Measurements from ENCODE around the gene MBTPS1. TPM values are rescaled to one million over a fixed set of nuclear protein-coding genes. Genes with fewer than 3 reads are reported as not detected.

The MBTPS1 gene
- total and polyA plus RNA-seq, 9 of the 15 experiments (the other 6 are each of a cell fraction or from before 2014, with no cell fraction given), result 2.8 to 57.6 (median 43.8) TPM

GRCh38 chr16:84115919-84116719 is 623 bp downstream of the MBTPS1 start (continued):
- TF ChIP-seq CEBPZ (IDR thresholded peaks at IDR 0.05; ENCODE audit: borderline replicate concordance, low read depth, low read length) (no peak), ID3 (CRISPR knock-in tag; IDR thresholded peaks at IDR 0.05) (no peak), ID3 (tag; IDR thresholded peaks at IDR 0.05) (0 out of 2 replicates have a peak, but pooled peaks have one; percentile 16), THRB (CRISPR knock-in tag; conservative IDR thresholded peaks at IDR 0.05) (0 out of 2 replicates have a peak, but pooled peaks have one; percentile 60), MTA2 (IDR thresholded peaks at IDR 0.05; ENCODE audit: low read depth) (0 out of 2 replicates have a peak, but pooled peaks have one; percentile 38), CHD1 (IDR thresholded peaks at IDR 0.05; ENCODE audit: low read length) (peak; percentile 23), POLR2AphosphoS5 (IDR thresholded peaks at IDR 0.05; ENCODE audit: control insufficient read depth, insufficient read depth, low read depth, low read length) (peak; percentile 67; the same call in 1 of the 2 replicates), GATAD2B (IDR thresholded peaks at IDR 0.05; ENCODE audit: borderline replicate concordance) (peak; percentile 84; the same call in 1 of the 2 replicates), ZZZ3 (IDR thresholded peaks at IDR 0.05) (no peak), SMAD4 (CRISPR knock-in tag; conservative IDR thresholded peaks at IDR 0.05) (peak; percentile 56; the same call in 1 of the 2 replicates), ATF1 (CRISPR knock-in tag; IDR thresholded peaks at IDR 0.05) (no peak), ATF1 (tag; IDR thresholded peaks at IDR 0.05) (peak; percentile 73; the same call in 1 of the 2 replicates), CEBPG (CRISPR knock-in tag; IDR thresholded peaks at IDR 0.05) (peak; percentile 20; the same call in 1 of the 2 replicates), CEBPG (tag; conservative IDR thresholded peaks at IDR 0.05 in 1 of 2, IDR thresholded peaks at IDR 0.05 in 1 of 2) (no peak), RCOR1 (IDR thresholded peaks at IDR 0.05; ENCODE audit: borderline replicate concordance in 1 of 2, low read depth in 2 of 2, low read length in 2 of 2) (peak; percentile 22 to 90; a peak in 3 of 4 replicates), EP300 (IDR thresholded peaks at IDR 0.05; ENCODE audit: low read length) (peak; percentile 27; the same call in 1 of the 2 replicates), TAF7 (tag; IDR thresholded peaks at IDR 0.05) (no peak), TFAP4 (CRISPR knock-in tag; IDR thresholded peaks at IDR 0.05; ENCODE audit: borderline replicate concordance) (no peak), RBM15 (IDR thresholded peaks at IDR 0.05; ENCODE audit: insufficient read depth, low read length) (no peak), KDM1A (IDR thresholded peaks at IDR 0.05) (peak; percentile 94), ETV1 (tag; conservative IDR thresholded peaks at IDR 0.05; ENCODE audit: low read depth) (peak; percentile 76), SOX6 (IDR thresholded peaks at IDR 0.05) (0 out of 2 replicates have a peak, but pooled peaks have one; percentile 37)
